GM21723 (cell line): ENCODE data around the gene GPSM3.
"Not testable (repeated sequence)": the region's sequence is repeated elsewhere in the genome, so short reads cannot be mapped to it uniquely, and the experiment has no call there.

Source experiments
- ATAC-seq: cut with Tn5 transposase; IDR thresholded peaks from one replicate; pipeline ENCODE4 v1.9.1; 2021; ENCODE audit warnings: mild to moderate bottlenecking, moderate library complexity; ENCODE audit not compliant: unreplicated experiment

GPSM3 gene

DNA sequence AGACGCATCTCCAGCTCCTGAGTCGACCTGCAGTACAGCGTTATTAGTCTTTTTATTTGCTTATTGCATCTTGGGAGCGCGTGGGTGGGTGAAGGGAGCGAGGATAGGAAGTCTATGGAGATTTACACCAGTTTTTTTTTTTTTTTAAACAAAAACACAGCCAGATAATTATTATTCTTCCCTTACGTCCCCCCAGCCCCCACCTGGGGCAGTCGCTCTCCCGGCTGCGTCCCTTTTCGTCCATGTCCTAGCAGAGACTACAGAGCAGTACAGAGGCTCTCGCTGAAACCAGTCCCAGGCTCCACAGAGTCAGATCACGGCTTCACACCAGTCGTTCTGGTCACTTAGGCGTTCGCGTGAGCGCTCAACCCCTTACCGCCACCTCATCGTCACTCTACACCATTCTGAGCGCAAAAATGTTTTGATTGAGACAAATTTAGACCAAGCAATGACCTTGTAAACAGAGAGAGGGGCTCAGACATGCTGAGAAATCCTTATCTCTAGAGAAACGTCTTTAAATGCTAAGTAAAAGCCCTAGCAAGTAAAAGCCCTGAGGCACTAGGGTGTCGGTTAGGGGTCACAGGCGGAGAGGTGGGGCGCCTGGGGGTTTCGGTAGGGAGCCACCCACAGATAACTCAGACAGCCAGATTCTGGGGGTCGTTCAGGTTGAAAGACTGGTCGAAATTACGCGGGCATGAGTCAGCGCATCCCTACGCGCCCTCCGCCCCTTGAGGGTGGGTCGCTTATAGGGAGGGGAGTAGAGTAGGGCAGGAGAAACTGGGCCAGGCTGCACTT, 39.5 kb downstream of the GPSM3 start:
- ATAC-seq: no peak

- no peak for ATAC-seq
These were observed 40.3 kb downstream of the GPSM3 start, which contains the start of gene PRRT1 for GRCh38 chr6:32151863-32152768. Gene PRRT1 (minus strand): TSS chr6:32151939. CDS start chr6:32151827, 112 bp downstream.

- ATAC-seq: no peak
These were observed 41.1 kb downstream of the GPSM3 start for GRCh38 chr6:32151181-32151862.

DNA sequence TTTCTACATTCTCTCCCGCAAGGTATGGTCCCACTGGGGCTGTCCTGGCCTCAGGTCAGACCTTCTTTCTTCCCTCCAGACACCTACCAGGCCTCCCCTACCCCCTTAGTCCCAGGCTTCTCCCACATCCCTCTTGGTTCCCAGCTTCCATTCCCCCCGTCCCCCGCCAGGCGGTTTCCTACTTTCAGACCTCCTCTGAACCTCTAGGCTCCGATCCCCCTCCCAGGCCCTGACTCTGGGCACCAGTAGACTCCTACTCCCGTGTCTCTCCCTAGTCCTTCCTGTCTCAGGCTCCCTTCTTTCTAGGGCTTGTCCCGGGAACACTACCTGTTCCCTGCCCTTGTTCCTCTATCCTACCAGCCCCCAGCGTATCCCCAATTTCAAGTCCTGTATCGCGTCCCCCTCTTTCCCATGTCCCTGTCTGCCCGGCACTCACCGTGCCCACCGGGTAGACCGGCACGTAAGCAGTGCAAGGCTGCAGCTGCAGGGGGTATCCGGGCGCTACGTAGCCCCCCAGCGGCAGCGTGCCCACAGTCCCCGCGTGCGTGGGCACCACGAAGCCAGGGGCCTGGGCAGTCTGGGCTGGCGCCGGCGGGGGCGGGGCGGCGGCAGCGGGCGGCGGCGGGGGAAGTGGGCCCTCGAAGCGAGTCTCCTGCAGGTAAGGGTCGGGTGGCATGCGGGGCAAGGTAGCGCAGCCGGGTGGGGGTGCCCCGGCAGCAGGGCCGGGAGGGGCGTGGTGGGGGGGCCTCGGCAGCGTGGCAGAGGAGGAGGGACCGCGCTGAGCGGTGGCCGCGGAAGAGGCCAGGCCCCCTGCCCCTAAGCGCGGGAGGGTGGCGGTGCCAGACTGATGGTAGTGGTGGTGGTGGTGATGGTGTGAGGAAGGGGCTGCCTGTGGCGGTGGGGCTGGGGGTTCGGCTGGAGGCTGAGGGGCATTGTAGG, 42.2 kb downstream of the GPSM3 start:
- no peak for ATAC-seq

DNA sequence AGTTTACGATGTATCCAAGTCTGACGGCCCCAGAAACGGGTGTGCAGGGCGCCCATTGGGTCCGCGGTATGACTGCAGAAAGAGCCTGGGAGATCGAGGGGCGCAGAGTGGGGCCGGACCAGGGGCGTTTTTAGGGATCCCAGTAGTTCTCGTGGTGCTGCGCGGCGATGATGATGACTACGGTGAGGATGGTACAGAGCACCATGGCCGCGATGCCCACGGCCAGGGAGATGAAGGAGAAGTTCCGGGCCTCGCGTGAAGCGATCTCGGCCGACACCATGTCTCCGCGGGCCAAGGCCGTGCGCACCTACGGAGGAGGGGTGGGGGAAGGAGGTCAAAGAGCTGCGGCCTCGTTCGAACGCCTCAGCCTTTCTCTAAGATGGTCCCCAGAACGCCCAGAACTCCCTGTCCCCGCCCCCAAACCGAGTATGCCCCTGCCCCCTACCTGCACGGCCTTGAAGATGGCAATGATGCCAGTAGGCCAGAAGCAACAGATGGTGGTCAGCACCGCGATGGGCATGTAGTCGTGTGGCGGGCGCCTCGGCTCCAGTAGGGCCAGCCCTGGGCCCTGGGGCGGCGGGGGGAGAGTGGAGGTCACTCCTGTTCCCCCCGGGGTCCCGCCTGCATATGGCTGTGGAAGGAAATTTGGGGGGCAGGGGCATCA, 43.2 kb downstream of the GPSM3 start:
- no peak for ATAC-seq

GRCh38 chr6:32148289-32149091, 44.0 kb downstream of the GPSM3 start:
- no peak for ATAC-seq

DNA sequence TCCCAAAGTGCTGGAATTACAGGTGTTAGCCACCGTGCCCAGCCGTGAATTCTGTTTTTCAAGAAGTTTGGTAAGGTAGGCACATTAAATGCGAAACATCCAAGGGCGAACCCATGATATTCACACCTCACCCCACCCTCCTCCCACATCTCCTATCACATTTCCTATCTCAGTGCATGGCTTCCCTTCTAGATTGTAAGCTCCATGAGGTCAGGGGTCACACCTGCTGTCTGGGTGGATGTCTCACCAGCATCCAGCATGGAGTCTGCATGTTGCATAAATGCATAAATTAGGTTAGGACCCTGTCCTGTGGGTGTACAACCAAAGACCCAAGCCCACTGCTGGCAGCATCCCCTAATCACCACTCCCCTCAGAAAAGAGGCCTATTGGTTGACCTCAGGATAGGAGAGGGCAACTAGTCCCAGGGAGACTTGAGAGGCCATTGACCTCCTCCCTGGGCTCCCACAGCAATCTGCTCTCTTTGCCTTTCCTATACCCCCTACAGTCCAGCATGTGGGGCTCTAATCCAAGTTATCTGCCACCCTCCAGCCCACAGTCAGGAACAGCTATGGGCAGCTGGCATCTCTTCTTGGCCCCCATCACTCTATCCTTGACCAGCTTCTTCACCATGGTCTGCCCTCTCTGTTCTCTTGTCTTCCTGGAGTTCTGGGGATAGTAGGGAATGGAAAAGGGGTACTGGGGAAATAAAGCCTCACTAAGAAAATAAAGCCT, 44.9 kb downstream of the GPSM3 start:
- no peak for ATAC-seq

DNA sequence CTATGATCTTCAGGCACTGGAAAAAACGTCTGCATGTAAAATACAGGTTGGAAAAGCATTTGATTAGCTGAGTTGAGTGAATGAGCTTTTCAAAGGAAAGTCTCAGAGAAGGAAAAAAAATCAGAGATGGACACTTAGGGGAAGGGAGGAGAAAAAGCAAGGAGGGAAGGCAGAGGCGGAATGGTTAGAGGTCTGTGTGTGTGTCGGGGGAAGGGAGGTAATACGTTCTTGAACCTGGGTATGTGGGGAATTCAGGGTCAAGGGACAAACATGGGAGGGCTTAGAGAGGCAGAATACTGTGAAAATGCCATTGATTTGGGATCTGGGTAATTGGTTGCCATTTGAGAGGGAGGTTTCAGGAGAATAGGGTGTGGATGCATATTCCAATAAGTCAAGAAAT, 45.8 kb downstream of the GPSM3 start:
- ATAC-seq: no peak

- ATAC-seq: no peak
These were observed 46.2 kb downstream of the GPSM3 start for GRCh38 chr6:32146287-32146686.

DNA sequence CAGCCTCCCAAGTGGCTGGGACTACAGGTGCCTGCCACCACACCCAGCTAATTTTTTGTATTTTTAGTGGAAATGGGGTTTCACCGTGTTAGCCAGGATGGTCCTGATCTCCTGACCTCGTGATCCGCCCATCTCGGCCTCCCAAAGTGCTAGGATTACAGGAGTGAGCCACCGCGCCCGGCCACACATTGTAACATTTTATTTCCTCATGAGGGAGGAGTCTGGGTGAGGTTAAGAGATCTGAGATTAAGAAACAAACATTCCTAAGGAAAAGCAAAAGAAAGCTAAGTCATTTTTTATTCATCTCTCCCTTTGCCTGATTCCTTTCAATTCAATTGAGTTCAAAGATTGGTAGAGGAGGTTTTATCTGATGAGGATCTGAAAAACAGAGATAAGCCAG, 48.2 kb downstream of the GPSM3 start:
- ATAC-seq: not testable (repeated sequence)
